HepG2 (cell line): ENCODE results near the gene ANKRD29. TPM values are rescaled to one million over a fixed set of nuclear protein-coding genes. Genes with fewer than 3 reads are reported as not detected.

ENCODE experiments used
- ARNT2 ChIP-seq: sonication (generic); formaldehyde crosslinking; IDR thresholded peaks from 2 replicates; pipeline ENCODE4 v1.8.0; 2022; ENCODE audit warnings: mild to moderate bottlenecking, low read depth, missing genetic modification reagents, moderate library complexity
- CAMTA2 ChIP-seq: sonication (generic); formaldehyde crosslinking; IDR thresholded peaks from 2 replicates; pipeline ENCODE4 v1.4.0; 2020; ENCODE audit warnings: mild to moderate bottlenecking, missing genetic modification reagents, borderline replicate concordance
- CHD2 ChIP-seq: IDR thresholded peaks from 2 replicates; pipeline ENCODE4 v1.6.1; 2011; ENCODE audit warnings: low read depth, low read length, improper control_type of control experiment
- CREB1 ChIP-seq, 2 experiments: fragments of 450-650 bp in 1 of 2; IDR thresholded peaks; 2 replicates each; pipeline ENCODE4 v1.6.1; 2016 to 2017; ENCODE audit warnings: control low read depth in 1 of 2, mild to moderate bottlenecking in 1 of 2, missing compliant biosample characterization in 1 of 2, missing genetic modification characterization in 1 of 2
- IRF9 ChIP-seq: sonication (generic); formaldehyde crosslinking; IDR thresholded peaks from 2 replicates; pipeline ENCODE4 v1.8.0; 2022; ENCODE audit warnings: missing genetic modification reagents, mild to moderate bottlenecking, borderline replicate concordance
- KLF6 ChIP-seq: IDR thresholded peaks from 2 replicates; pipeline ENCODE4 v1.8.0; 2016; ENCODE audit warnings: missing biosample characterization, missing genetic modification reagents
- MAFF ChIP-seq: IDR thresholded peaks from 2 replicates; pipeline ENCODE4 v1.6.1; 2011; ENCODE audit warnings: low read depth, low read length, improper control_type of control experiment
- MED13 ChIP-seq: sonication (generic); formaldehyde crosslinking; IDR thresholded peaks from 2 replicates; pipeline ENCODE4 v1.5.0; 2020; ENCODE audit warnings: missing genetic modification reagents
- NFRKB ChIP-seq: fragments of 450-650 bp; IDR thresholded peaks from 2 replicates; pipeline ENCODE4 v1.6.1; 2017
- SMARCC2 ChIP-seq: fragments of 450-650 bp; IDR thresholded peaks from 2 replicates; pipeline ENCODE4 v1.6.1; 2017; ENCODE audit warnings: antibody characterized with exemption, mild to moderate bottlenecking
- SRF ChIP-seq: IDR thresholded peaks from 2 replicates; pipeline ENCODE4 v1.6.1; 2011; ENCODE audit warnings: mild to moderate bottlenecking, low read depth, low read length, moderate library complexity
- TCF7 ChIP-seq: sonication (generic); IDR thresholded peaks from 2 replicates; pipeline ENCODE4 v1.6.1; 2016; ENCODE audit warnings: antibody characterized with exemption, low read depth
- U2AF2 ChIP-seq: fragments of 200-400 bp; formaldehyde crosslinking; IDR thresholded peaks from 2 replicates; pipeline ENCODE4 v1.6.1; 2017; ENCODE audit warnings: low read depth, mild to moderate bottlenecking, low read length
- ZIK1 ChIP-seq: sonication (generic); formaldehyde crosslinking; IDR thresholded peaks from 2 replicates; pipeline ENCODE4 v1.5.0; 2020; ENCODE audit warnings: mild to moderate bottlenecking, low read depth, missing genetic modification reagents, borderline replicate concordance
- ZMYM3 ChIP-seq: sonication (generic); formaldehyde crosslinking; IDR thresholded peaks from 2 replicates; pipeline ENCODE4 v1.5.1; 2020; ENCODE audit warnings: mild to moderate bottlenecking, missing genetic modification reagents
- ZNF138 ChIP-seq: sonication (generic); formaldehyde crosslinking; IDR thresholded peaks from 2 replicates; pipeline ENCODE4 v1.5.0; 2020; ENCODE audit warnings: mild to moderate bottlenecking, low read depth, missing genetic modification reagents
- ZNF350 ChIP-seq: sonication (generic); formaldehyde crosslinking; IDR thresholded peaks from 2 replicates; pipeline ENCODE4 v1.4.0; 2020; ENCODE audit warnings: mild to moderate bottlenecking, low read depth, missing genetic modification reagents, borderline replicate concordance
- ZNF556 ChIP-seq: sonication (generic); formaldehyde crosslinking; IDR thresholded peaks from 2 replicates; pipeline ENCODE4 v1.4.0; 2020; ENCODE audit warnings: mild to moderate bottlenecking, missing genetic modification reagents, borderline replicate concordance
- ZNF572 ChIP-seq: sonication (generic); formaldehyde crosslinking; IDR thresholded peaks from 2 replicates; pipeline ENCODE4 v1.5.1; 2020; ENCODE audit warnings: mild to moderate bottlenecking, missing genetic modification reagents
- ZNF878 ChIP-seq: sonication (generic); formaldehyde crosslinking; IDR thresholded peaks from 2 replicates; pipeline ENCODE4 v1.8.1; 2023; ENCODE audit warnings: mild to moderate bottlenecking, missing genetic modification reagents, moderate library complexity
- polyA plus RNA-seq, 8 experiments: library from polyadenylated mRNA; depleted of rRNA in 3 of 8; stranded (reverse) in 7 of 8; unstranded in 1 of 8; fragments of >200 nt; fragmentation: Illumina TruSeq in 4 of 8; extraction: Trizol in 4 of 8; gene quantifications; 2 replicates each; pipeline versions ENCODE4 v1.2.1 to v1.2.3, GENCODE V29; 2011 to 2016; ENCODE audit warnings: low read depth in 4 of 8, missing spikeins in 1 of 8, mixed read lengths in 1 of 8; ENCODE audit not compliant: insufficient read depth in 1 of 8
- total RNA-seq, 5 experiments: library from RNA; depleted of rRNA; stranded (reverse); fragments of >200 nt; fragmentation: Illumina TruSeq; extraction: Trizol; gene quantifications; 2 replicates each; pipeline ENCODE4 v1.2.3, GENCODE V29; 2016; ENCODE audit warnings: low read depth in 1 of 5
- TF ChIP-seq, protein P1 (sequence below): sonication (generic); formaldehyde crosslinking; IDR thresholded peaks from 2 replicates; pipeline ENCODE4 v1.4.0; 2020; ENCODE audit warnings: missing genetic modification reagents
- TF ChIP-seq, protein P2 (sequence below), 2 experiments: sonication (generic) in 1 of 2; formaldehyde crosslinking in 1 of 2; IDR thresholded peaks; 2 replicates each; pipeline versions ENCODE4 v1.4.0 to v1.6.1; 2018 to 2020; ENCODE audit warnings: missing genetic modification reagents in 2 of 2, borderline replicate concordance in 1 of 2, low read depth in 1 of 2, mild to moderate bottlenecking in 1 of 2, missing biosample characterization in 1 of 2
- TF ChIP-seq, protein P3 (sequence below): sonication (generic); formaldehyde crosslinking; IDR thresholded peaks from 2 replicates; pipeline ENCODE4 v1.8.1; 2023; ENCODE audit warnings: mild to moderate bottlenecking, missing genetic modification reagents

ANKRD29 gene
- total and polyA plus RNA-seq, 2 of the 13 experiments (the other 11 are each of a cell fraction or from before 2014, with no cell fraction given), result not detected

GRCh38 chr18:23583071-23583865 is 79.4 kb downstream of the ANKRD29 start (continued):
- TF ChIP-seq ZNF556 (CRISPR knock-in tag) (no peak), SMARCC2 (no peak), ZNF350 (CRISPR knock-in tag) (no peak), IRF9 (CRISPR knock-in tag) (no peak), ZMYM3 (CRISPR knock-in tag) (no peak), NFRKB (no peak), CHD2 (no peak), CREB1 (IDR thresholded peaks at IDR 0.05) (no peak), CREB1 (CRISPR knock-in tag; IDR thresholded peaks at IDR 0.05) (no peak), KLF6 (CRISPR knock-in tag) (no peak), SRF (no peak), MAFF (no peak), U2AF2 (no peak), TCF7 (0 out of 2 replicates have a peak, but pooled peaks have one; percentile 8), ZNF138 (no peak), MED13 (CRISPR knock-in tag) (no peak), CAMTA2 (CRISPR knock-in tag) (no peak), ARNT2 (CRISPR knock-in tag) (0 out of 2 replicates have a peak, but pooled peaks have one; percentile 36), ZIK1 (CRISPR knock-in tag) (no peak), ZNF572 (CRISPR knock-in tag) (no peak), ZNF878 (CRISPR knock-in tag) (no peak)
- TF ChIP-seq, protein P1, sequence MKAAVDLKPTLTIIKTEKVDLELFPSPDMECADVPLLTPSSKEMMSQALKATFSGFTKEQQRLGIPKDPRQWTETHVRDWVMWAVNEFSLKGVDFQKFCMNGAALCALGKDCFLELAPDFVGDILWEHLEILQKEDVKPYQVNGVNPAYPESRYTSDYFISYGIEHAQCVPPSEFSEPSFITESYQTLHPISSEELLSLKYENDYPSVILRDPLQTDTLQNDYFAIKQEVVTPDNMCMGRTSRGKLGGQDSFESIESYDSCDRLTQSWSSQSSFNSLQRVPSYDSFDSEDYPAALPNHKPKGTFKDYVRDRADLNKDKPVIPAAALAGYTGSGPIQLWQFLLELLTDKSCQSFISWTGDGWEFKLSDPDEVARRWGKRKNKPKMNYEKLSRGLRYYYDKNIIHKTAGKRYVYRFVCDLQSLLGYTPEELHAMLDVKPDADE (CRISPR knock-in tag), result no peak
- TF ChIP-seq, protein P2, sequence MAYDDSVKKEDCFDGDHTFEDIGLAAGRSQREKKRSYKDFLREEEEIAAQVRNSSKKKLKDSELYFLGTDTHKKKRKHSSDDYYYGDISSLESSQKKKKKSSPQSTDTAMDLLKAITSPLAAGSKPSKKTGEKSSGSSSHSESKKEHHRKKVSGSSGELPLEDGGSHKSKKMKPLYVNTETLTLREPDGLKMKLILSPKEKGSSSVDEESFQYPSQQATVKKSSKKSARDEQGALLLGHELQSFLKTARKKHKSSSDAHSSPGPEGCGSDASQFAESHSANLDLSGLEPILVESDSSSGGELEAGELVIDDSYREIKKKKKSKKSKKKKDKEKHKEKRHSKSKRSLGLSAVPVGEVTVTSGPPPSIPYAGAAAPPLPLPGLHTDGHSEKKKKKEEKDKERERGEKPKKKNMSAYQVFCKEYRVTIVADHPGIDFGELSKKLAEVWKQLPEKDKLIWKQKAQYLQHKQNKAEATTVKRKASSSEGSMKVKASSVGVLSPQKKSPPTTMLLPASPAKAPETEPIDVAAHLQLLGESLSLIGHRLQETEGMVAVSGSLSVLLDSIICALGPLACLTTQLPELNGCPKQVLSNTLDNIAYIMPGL (CRISPR knock-in tag; IDR thresholded peaks at IDR 0.05; ENCODE audit: borderline replicate concordance in 1 of 2, low read depth in 1 of 2), result no peak
- TF ChIP-seq, protein P3, sequence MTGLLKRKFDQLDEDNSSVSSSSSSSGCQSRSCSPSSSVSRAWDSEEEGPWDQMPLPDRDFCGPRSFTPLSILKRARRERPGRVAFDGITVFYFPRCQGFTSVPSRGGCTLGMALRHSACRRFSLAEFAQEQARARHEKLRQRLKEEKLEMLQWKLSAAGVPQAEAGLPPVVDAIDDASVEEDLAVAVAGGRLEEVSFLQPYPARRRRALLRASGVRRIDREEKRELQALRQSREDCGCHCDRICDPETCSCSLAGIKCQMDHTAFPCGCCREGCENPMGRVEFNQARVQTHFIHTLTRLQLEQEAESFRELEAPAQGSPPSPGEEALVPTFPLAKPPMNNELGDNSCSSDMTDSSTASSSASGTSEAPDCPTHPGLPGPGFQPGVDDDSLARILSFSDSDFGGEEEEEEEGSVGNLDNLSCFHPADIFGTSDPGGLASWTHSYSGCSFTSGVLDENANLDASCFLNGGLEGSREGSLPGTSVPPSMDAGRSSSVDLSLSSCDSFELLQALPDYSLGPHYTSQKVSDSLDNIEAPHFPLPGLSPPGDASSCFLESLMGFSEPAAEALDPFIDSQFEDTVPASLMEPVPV, result no peak
